IMR-90 (cell line): ENCODE data around the gene ALCAM. TPM values are rescaled to one million over a fixed set of nuclear protein-coding genes. Genes with fewer than 3 reads are reported as not detected.
A peak's percentile ranks its signal among the peaks of the same experiment; 100 is the strongest.
"Not testable (repeated sequence)": the region's sequence is repeated elsewhere in the genome, so short reads cannot be mapped to it uniquely, and the experiment has no call there.

ENCODE experiments used
- ATAC-seq: fragments of 200-7000 bp; cut with Tn5 transposase; 2 replicates; pipeline ENCODE4 v1.9.1; 2020; ENCODE audit warnings: low read depth, mild to moderate bottlenecking, moderate library complexity
- BruUV-seq: library from RNA; stranded (reverse); fragments of 400-500 nt; replicated peaks from 2 replicates; lab custom pipeline; 2021; lab: Mats Ljungman, UMichigan
- CTCF ChIA-PET: fragments of 300-600 bp; formaldehyde crosslinking; extraction: SDS; loops from one replicate; lab custom pipeline; 2021; ENCODE audit warnings: antibody characterized with exemption; lab: Yijun Ruan, JAX
- POLR2A ChIA-PET: fragments of 300-600 bp; sonication (Branson Sonifier 250); formaldehyde crosslinking; loops from one replicate; lab custom pipeline; 2022; ENCODE audit warnings: antibody characterized with exemption; ENCODE audit not compliant: unreplicated experiment; lab: Charles Lee
- DNase-seq: peaks from one replicate; pipeline ENCODE4 v3.0.0; 2013
- H2AFZ ChIP-seq: replicated peaks from 2 replicates; pipeline ENCODE3; 2013; ENCODE audit warnings: low read length, mild to moderate bottlenecking; ENCODE audit not compliant: poor library complexity
- H2AK5ac ChIP-seq: 2 replicates; pipeline ENCODE4 v1.6.1; 2013; ENCODE audit warnings: low read depth, low read length, inconsistent platforms
- H2AK9ac ChIP-seq: replicated peaks from 2 replicates; pipeline ENCODE3; 2013; ENCODE audit warnings: mild to moderate bottlenecking, low read depth, low read length, moderate library complexity; ENCODE audit not compliant: poor library complexity
- H2BK120ac ChIP-seq: 2 replicates; pipeline ENCODE4 v1.6.1; 2013; ENCODE audit warnings: low read depth, low read length, inconsistent platforms
- H2BK15ac ChIP-seq: 3 replicates; pipeline ENCODE4 v1.6.1; 2013; ENCODE audit warnings: low read depth, low read length, inconsistent platforms
- H2BK20ac ChIP-seq: 2 replicates; pipeline ENCODE4 v1.6.1; 2013; ENCODE audit warnings: low read depth, mild to moderate bottlenecking, inconsistent platforms, low read length, moderate library complexity
- H2BK5ac ChIP-seq: 2 replicates; pipeline ENCODE4 v1.6.1; 2013; ENCODE audit warnings: mild to moderate bottlenecking, low read depth, low read length, inconsistent platforms; ENCODE audit not compliant: poor library complexity, severe bottlenecking
- H3K14ac ChIP-seq: replicated peaks from 2 replicates; pipeline ENCODE4 v1.6.1; 2013; ENCODE audit warnings: low read depth, low read length, inconsistent platforms
- H3K18ac ChIP-seq: 2 replicates; pipeline ENCODE4 v1.6.1; 2013; ENCODE audit warnings: low read depth, low read length, control low read depth
- H3K23ac ChIP-seq: 2 replicates; pipeline ENCODE4 v1.6.1; 2013; ENCODE audit warnings: low read depth, low read length, inconsistent platforms
- H3K27ac ChIP-seq: 2 replicates; pipeline ENCODE4 v1.5.1; 2013; ENCODE audit warnings: mild to moderate bottlenecking, control low read depth, low read length; ENCODE audit not compliant: insufficient read depth
- H3K27me3 ChIP-seq: 2 replicates; pipeline ENCODE4 v1.6.1; 2013; ENCODE audit warnings: low read length; ENCODE audit not compliant: control insufficient read depth, insufficient read depth
- H3K36me3 ChIP-seq: 2 replicates; pipeline ENCODE4 v1.6.1; 2013; ENCODE audit warnings: low read length, mixed read lengths; ENCODE audit not compliant: control insufficient read depth, insufficient read depth
- H3K4ac ChIP-seq: 2 replicates; pipeline ENCODE4 v1.6.1; 2013; ENCODE audit warnings: low read depth, low read length, inconsistent platforms
- H3K4me1 ChIP-seq: 2 replicates; pipeline ENCODE4 v1.6.1; 2013; ENCODE audit warnings: low read length, mixed read lengths; ENCODE audit not compliant: control insufficient read depth, insufficient read depth
- H3K4me2 ChIP-seq: 2 replicates; pipeline ENCODE4 v1.6.1; 2013; ENCODE audit warnings: low read depth, mild to moderate bottlenecking, control low read depth, low read length, moderate library complexity
- H3K4me3 ChIP-seq: 2 replicates; pipeline ENCODE4 v1.5.1; 2013; ENCODE audit warnings: low read depth, mild to moderate bottlenecking, control low read depth, low read length, moderate library complexity; ENCODE audit not compliant: insufficient read depth
- H3K56ac ChIP-seq: 2 replicates; pipeline ENCODE4 v1.6.1; 2013; ENCODE audit warnings: low read length, inconsistent platforms; ENCODE audit not compliant: insufficient read depth; ENCODE audit errors: extremely low read depth
- H3K79me1 ChIP-seq, 2 experiments: 2 replicates each; pipeline ENCODE4 v1.6.1; 2013; ENCODE audit warnings: low read length in 2 of 2, inconsistent platforms in 1 of 2, low read depth in 1 of 2
- H3K9ac ChIP-seq: 2 replicates; pipeline ENCODE4 v1.6.1; 2013; ENCODE audit warnings: low read depth, low read length, control low read depth
- H3K9me1 ChIP-seq: 2 replicates; pipeline ENCODE4 v1.6.1; 2013; ENCODE audit warnings: low read length, inconsistent platforms; ENCODE audit not compliant: insufficient read depth
- H3K9me3 ChIP-seq: 2 replicates; pipeline ENCODE4 v1.6.1; 2013; ENCODE audit warnings: low read length; ENCODE audit not compliant: control insufficient read depth, insufficient read depth
- H4K20me1 ChIP-seq: 2 replicates; pipeline ENCODE4 v1.6.1; 2013; ENCODE audit warnings: low read length, inconsistent platforms; ENCODE audit not compliant: insufficient read depth
- H4K5ac ChIP-seq: 2 replicates; pipeline ENCODE4 v1.6.1; 2013; ENCODE audit warnings: mild to moderate bottlenecking, low read depth, low read length, control low read depth
- H4K8ac ChIP-seq, 2 experiments: 2 replicates each; pipeline ENCODE4 v1.6.1; 2013; ENCODE audit warnings: low read depth in 2 of 2, low read length in 2 of 2, control low read depth in 1 of 2, inconsistent platforms in 1 of 2
- H4K91ac ChIP-seq: 2 replicates; pipeline ENCODE4 v1.6.1; 2013; ENCODE audit warnings: low read depth, low read length, inconsistent platforms; ENCODE audit not compliant: insufficient read depth
- FOS ChIP-seq: fragments of 150-350 bp; IDR thresholded peaks from 2 replicates; pipeline ENCODE4 v1.6.1; 2016; ENCODE audit warnings: low read depth, low read length
- WGBS, 2 experiments: methylation state at CpG; one replicate each; pipeline versions ENCODE4 v1.1.5 to v1.1.7; 2013; ENCODE audit warnings: missing lambda C conversion rate in 2 of 2; ENCODE audit not compliant: insufficient read length in 1 of 2; ENCODE audit errors: extremely low coverage in 2 of 2; 5-methylcytosine and 5-hydroxymethylcytosine counted together
- dilution Hi-C: fragments of 300-500 bp; cut with HindIII; formaldehyde crosslinking; loops from one replicate; pipeline ENCODE4 v1.14.3; 2018; ENCODE audit warnings: low sequenced_read_pairs; ENCODE audit not compliant: unreplicated experiment
- in situ Hi-C: fragments of 300-500 bp; cut with MboI; formaldehyde crosslinking; loops from 3 replicates; pipeline ENCODE4 v1.14.3; 2019; ENCODE audit warnings: low sequenced_read_pairs, inconsistent platforms, mixed read lengths
- intact Hi-C: fragments of 100-400 bp; cut with micrococcal nuclease; formaldehyde crosslinking; loops from 2 replicates; pipeline ENCODE4 v1.10.0; 2022
- polyA plus RNA-seq, 3 experiments: library from polyadenylated mRNA; depleted of rRNA; stranded (reverse); fragments of >200 nt; gene quantifications; 2 replicates each; pipeline ENCODE4 v1.2.3, GENCODE V29; 2012; ENCODE audit warnings: low replicate concordance in 1 of 3
- total RNA-seq: library from RNA; depleted of rRNA; stranded (reverse); fragments of >200 nt; gene quantifications from 2 replicates; pipeline ENCODE4 v1.2.3, GENCODE V29; 2012

ALCAM gene
- total and polyA plus RNA-seq, 2 of the 4 experiments (the other 2 are of a cell fraction) = 117 to 423 TPM

DNA sequence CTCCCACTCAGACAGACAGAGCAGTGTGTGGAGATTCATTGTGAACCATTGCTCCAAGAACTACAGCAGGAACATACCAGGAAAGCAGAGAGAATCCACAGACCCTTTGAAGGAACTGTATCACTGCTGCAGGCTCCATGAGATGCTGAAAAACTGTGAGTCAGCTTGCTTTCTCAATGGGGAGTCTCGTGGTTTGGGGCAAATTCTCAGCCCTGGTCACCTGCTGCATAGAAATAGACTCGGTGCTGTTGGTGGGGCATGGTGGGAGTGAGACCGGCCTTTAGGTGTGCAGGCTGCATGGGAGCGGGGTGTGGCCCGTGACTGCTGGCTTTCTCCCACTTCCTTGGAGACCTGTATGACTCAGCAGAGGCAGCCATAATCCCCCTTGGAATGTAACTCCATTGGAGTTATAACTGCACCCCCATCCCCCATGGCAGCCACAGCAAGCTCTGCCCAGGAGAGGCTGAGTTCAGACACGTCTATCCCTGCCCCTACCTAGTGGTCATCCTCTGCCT lies 35.6 kb downstream of the ALCAM start:
- Histone ChIP-seq H3K4me2 (no peak overlapping the region), H3K27me3 (no peaks in the 10 kb centered on the region), H3K14ac (peak overlapping the region; percentile 15; the same call in 1 of the 2 replicates), H3K36me3 (peaks cover 3% of the 10 kb centered on the region; the same call in 1 of the 2 replicates), H2BK120ac (peak overlapping the region; percentile 57; the same call in 1 of the 2 replicates), H3K9me1 (peaks cover 9% of the 10 kb centered on the region), H2AFZ (no peak overlapping the region), H3K4ac (0 out of 2 replicates have a peak overlapping the region, but pooled peaks have one; percentile 21), H3K4me3 (no peak overlapping the region), H4K20me1 (peaks cover 8% of the 10 kb centered on the region; the same call in 1 of the 2 replicates), H3K56ac (no peak overlapping the region), H2AK5ac (no peak overlapping the region), H3K18ac (no peak overlapping the region), H2AK9ac (no peak overlapping the region), H2BK20ac (0 out of 2 replicates have a peak overlapping the region, but pooled peaks have one; percentile 4), H3K4me1 (peaks cover 5% of the 10 kb centered on the region), H2BK15ac (no peak overlapping the region), H4K5ac (no peak overlapping the region), H3K27ac (no peak overlapping the region), H4K91ac (peak overlapping the region; percentile 7; the same call in 1 of the 2 replicates), H3K9ac (no peak overlapping the region), H3K79me1 (peaks cover 29 to 55% of the 10 kb centered on the region in 2 experiments), H3K23ac (peak overlapping the region; percentile 44; the same call in 1 of the 2 replicates), H2BK5ac (peak overlapping the region; percentile 68), H4K8ac (peak overlapping the region; percentile 22 to 32; a peak in 2 of 4 replicates), H3K9me3 (no peaks in the 10 kb centered on the region)
- WGBS, 2 experiments = 69% methylated on average over 2 of the region's 6 CpGs; no CpG with 5 or more reads in 1 of the 2 experiments
- ChIA-PET POLR2A (no interaction called here), CTCF (interaction anchor here (1.1 kb wide), 1 partner anchor 9 kb away, joined by 3 read pairs; no protein-coding TSS in a partner anchor)
- dilution Hi-C loops = no loop called here
- ATAC-seq (peak; percentile 53; the same call in 1 of the 2 replicates), DNase-seq (peak; percentile 47)
- in situ Hi-C loops = no loop called here
- BruUV-seq = no TSS peak
- TF ChIP-seq FOS = no peak
- intact Hi-C loops = no loop called here

DNA sequence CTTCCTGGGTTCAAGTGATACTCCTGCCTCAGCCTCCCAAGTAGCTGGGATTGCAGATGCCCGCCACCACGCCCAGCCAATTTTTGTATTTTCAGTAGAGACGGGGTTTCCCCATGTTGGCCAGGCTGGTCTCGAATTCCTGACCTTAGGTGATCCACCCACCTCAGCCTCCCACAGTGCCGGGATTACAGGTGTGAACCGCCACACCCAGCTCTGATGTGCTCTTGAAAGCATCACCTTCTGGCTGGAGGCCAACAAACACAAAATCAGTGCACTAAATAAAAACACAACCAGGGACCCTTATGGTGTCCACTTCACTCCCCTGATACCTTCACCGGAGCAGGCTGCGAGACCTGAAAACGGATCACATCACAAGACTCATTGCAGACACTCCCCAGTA lies 36.3 kb downstream of the ALCAM start:
- DNase-seq, H3K4ac ChIP-seq, H2AFZ ChIP-seq, H3K23ac ChIP-seq, H3K9ac ChIP-seq, H3K4me3 ChIP-seq, H4K20me1 ChIP-seq, H3K56ac ChIP-seq, H2BK20ac ChIP-seq, H3K36me3 ChIP-seq, dilution Hi-C loops, H3K27me3 ChIP-seq, H2BK15ac ChIP-seq, CTCF ChIA-PET, ATAC-seq, H3K9me3 ChIP-seq, H2BK120ac ChIP-seq, in situ Hi-C loops, H4K91ac ChIP-seq, BruUV-seq, H2BK5ac ChIP-seq, H3K27ac ChIP-seq, H3K9me1 ChIP-seq, H4K8ac ChIP-seq, H2AK9ac ChIP-seq, H3K18ac ChIP-seq, intact Hi-C loops, H3K4me1 ChIP-seq, H3K14ac ChIP-seq, H4K5ac ChIP-seq, POLR2A ChIA-PET, H3K4me2 ChIP-seq: not testable (repeated sequence)
- 82% methylated on average over 2 of the region's 9 CpGs; no CpG with 5 or more reads in 1 of the 2 experiments for WGBS, 2 experiments
- Histone ChIP-seq H3K79me1 (peaks cover 32 to 51% of the 10 kb centered on the region in 2 experiments), H2AK5ac (peak overlapping the region; percentile 10; the same call in 1 of the 2 replicates)
